ENCODE data around the gene TMEM221.

The TMEM221 gene

GRCh38 chr19:17471410-17472125 lies 23.1 kb upstream of the TMEM221 start:
- no peak for DNase-seq

DNA sequence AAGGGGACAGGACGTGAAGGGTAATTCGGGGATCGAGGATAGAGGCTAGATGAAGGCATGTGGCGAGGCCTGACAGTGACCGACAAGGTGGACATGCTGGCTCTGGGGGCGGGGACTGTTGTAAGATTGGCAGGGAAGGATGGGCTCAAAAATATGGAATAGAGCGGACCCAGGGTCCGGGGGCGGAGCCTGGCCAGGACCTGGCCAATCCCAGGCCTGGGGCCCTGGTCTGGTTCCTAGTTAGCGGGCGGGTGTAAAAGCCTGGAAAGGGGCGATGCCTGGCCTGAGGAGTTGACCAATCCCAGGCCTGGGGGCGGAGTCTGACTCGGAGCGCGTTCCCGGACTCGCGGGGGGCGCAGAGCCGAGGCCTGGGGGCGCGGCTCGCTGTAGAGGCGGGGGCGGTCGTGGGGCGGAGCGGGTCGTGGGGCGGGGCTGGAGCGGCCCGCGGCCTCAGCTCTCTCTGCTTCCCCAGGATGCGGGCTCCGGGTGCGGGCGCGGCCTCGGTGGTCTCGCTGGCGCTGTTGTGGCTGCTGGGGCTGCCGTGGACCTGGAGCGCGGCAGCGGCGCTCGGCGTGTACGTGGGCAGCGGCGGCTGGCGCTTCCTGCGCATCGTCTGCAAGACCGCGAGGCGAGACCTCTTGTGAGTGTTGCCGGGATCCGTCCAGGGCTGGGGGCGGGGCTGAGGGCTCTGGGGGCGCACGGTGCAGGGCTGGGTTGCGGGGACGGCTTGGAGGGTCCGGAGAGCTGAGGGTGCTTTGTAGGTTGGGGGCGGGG lies 21.8 kb upstream of the TMEM221 start, which contains the start of gene SLC27A1:
Gene SLC27A1, plus strand, starts transcription at position 457 of the 774 bp plus-strand sequence. Its CDS starts 17 bp downstream, at position 474.
- peak; percentile 99 for DNase-seq

GRCh38 chr19:17469481-17470067 lies 21.1 kb upstream of the TMEM221 start:
- peak; percentile 95 for DNase-seq

GRCh38 chr19:17469092-17469480 lies 20.6 kb upstream of the TMEM221 start:
- no peak for DNase-seq

GRCh38 chr19:17468302-17469091 lies 20.0 kb upstream of the TMEM221 start:
- no peak for DNase-seq

DNA sequence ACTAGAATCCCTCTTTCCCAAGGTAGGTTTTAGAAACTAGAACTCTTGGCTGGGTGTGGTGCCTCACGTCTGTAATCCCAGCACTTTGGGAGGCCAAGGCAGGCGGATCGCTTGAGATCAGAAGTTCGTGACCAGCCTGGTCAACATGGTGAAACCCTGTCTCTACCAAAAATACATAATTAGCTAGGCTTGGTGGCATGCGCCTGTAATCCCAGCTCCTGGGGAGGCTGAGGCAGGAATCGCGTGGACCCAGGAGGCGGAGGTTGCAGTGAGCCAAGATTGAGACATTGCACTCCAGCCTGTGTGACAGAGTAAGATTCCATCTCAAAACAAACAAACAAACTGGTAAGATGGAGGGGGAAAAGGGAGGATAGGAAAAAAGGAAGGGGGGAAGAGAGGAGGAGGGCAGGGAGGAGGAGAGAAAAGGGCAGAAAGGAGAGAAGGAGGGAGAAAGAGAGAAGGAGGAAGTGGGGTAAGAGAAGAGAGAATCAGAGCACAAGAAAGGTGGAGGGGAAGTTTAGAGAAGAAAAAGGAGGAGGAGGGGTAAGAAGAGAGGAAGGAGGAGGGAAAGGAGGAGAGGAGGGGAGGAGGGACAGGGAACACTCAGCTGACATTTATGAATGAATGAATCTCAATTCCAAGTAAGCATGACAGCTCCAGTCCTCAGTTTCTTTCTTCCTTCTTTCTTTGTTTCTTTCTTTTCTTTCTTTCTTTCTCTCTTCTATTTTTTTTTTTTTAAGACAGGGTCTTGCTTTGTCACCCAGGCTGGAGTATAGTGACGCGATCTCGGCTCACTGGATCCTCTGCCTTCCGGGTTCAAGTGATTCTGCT lies 19.2 kb upstream of the TMEM221 start:
- DNase-seq: no peak

GRCh38 chr19:17466487-17466850 lies 18.0 kb upstream of the TMEM221 start:
- no peak for DNase-seq

DNA sequence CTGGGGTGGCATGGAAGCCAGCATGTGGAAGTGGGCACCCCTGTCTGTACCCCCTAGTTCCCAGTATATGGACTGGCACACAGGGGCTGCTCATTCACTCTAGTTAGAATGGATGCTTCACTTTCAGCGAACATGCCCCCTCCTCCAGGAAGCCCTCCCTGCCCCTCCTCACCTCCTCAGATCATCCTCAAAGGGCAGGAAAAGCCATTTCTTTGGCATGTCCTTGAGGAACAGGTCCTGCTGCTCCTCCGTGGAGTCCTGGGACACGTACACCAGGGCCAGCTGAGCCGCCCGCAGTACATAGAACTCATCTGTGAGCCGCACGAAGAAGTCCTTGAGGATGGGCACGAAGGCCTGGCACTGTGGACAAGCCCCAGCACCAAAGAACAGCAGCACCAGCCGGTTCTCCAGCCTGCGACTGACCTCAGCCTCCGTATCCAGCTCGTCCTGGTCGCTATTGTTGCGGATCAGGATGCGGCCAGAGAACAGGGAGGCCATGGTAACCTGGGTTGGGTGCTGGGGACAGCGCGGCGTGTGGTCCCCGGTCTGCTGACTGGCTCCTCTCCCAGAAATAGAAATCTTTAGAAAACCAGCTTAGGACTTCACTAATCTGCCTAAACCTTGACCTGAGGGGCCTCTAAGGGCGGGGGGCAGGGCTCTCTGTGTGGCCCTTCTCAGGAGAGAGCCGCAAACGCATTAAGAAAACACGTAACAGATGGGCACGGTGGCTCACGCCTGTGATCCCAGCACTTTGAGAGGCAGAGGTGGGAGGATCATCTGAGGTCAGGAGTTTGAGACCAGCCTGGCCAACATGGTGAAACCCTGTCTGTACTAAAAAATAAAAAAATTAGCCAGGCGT lies 12.1 kb upstream of the TMEM221 start, which contains the start of gene NXNL1:
Gene NXNL1, minus strand, starts transcription at position 555 of the 859 bp plus-strand sequence. Its CDS starts 57 bp downstream, at position 498.
- DNase-seq: no peak

GRCh38 chr19:17458970-17459369 lies 10.5 kb upstream of the TMEM221 start:
- DNase-seq: no peak

- DNase-seq: no peak
Measured at GRCh38 chr19:17457616-17458015, 9.1 kb upstream of the TMEM221 start.

DNA sequence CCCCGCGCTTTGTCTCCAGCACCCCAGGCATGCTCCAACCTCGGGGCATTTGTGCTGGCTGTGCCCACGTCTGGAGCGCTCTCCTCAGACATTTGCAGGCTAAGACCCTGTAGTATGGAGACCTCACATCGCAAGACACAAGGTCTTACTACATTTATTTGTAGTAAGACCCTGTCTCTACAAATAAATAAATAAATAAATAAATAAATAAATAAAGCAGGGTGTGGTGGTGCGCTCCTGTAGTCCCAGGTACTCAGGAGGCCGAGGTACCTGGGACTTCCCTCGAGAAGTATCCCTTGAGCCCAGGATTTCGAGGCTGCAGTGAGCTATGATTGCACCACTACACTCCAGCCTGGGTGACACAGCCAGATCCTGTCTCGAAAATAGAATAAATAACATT lies 7.7 kb upstream of the TMEM221 start:
- DNase-seq: no peak

- no peak for DNase-seq
Measured at GRCh38 chr19:17455308-17456123, 7.0 kb upstream of the TMEM221 start.

GRCh38 chr19:17454576-17455071 lies 6.2 kb upstream of the TMEM221 start:
- DNase-seq: no peak

DNA sequence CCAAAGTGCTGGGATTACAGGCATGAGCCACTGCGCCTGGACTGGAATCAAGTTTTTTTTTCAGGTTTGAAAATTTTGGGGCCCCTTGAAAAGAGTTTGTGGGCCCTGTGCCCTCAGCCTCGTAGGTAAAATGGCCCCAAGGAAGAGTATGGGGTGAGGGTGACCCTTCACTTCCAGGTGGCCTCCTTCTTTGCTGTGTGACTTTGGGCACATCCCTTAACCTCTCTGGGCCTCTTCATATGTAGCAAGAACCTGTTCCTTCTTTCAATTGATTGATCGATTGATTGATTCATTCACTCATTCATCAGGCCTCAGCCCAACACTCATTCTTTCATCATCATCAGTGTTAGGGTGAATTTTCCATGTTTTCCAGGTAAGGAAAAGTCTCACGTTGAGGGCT lies 3.4 kb upstream of the TMEM221 start:
- DNase-seq: no peak

DNA sequence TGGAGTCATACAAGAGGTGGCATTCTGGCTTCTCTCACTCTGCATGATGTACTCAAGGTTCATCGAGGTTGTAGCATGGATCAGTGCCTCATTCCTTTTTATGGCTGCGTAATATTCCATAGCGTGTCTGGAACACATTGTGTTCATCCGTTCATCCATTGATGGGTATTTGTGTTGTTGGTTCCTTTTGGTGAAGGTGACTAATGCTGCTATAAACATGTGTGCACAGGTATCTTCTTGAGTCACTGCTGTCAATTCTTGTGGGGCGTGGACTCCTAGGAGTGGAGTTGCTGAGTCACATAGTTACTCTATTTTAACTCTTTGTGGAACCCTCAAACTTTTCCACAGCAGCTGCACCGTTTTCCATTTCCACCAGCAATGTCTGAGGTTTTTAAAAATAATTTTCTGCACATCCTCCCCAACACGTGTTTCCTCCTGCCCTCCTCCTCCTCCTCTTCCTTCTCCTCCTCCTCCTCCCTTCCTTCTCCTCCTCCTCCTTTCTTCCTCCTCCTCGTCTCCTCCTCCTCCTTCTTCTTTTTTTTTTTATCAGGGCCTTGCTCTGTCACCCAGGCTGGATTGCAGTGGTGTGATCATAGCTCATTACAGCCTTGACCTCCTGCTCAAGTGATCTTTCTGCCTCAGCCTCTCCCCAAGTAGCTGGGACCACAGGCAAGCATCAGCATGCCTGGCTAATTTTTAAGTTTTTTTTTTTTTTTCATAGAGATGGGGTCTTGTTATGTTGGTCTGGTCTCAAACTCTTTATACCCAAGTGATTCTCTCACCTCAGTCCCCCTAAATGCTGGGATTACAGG lies 2.0 kb upstream of the TMEM221 start:
- DNase-seq: no peak

- DNase-seq: no peak
Measured at GRCh38 chr19:17447704-17448130, 751 bp downstream of the TMEM221 start.

DNA sequence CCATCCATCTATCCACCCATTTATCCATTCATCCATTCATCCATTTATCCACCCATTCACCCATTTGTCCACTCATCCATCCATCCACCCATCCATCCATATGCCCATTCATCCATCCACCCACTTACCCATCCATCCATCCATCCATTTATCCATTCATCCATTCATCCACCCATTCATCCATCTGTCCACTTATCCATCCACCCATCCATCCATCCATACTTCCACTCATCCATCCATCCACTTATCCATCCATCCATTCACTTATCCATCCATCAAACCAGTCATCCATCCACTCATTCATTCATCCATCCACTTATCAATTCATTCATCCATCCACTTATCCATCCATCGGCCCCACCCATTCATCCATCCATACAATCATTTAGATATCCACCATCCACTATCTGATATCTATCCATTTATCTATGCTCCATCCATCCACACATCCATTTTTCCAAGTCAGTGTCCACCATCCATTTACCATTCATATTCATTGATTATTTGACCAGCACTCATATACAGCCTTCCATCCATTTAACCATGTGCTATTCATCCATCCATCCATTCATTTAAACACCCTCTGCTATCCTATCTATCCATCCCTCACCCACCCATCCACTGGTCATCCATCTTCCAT lies 2.8 kb downstream of the TMEM221 start:
- DNase-seq: no peak

Measured in fibroblast of skin of abdomen (primary cell).